Left colon (tissue), 2 donors: ENCODE results near the gene NKIRAS2. TPM values are rescaled to one million over a fixed set of nuclear protein-coding genes. Genes with fewer than 3 reads are reported as not detected.
"Not testable (repeated sequence)": the region's sequence is repeated elsewhere in the genome, so short reads cannot be mapped to it uniquely, and the experiment has no call there.

Source experiments
- ATAC-seq: fragments of 200-7000 bp; cut with Tn5 transposase; one replicate; pipeline ENCODE4 v1.9.1; 2020; ENCODE audit warnings: mild to moderate bottlenecking, moderate library complexity
- DNase-seq, 2 donors: peaks; one replicate each; pipeline ENCODE4 v3.0.0-alpha.2; 2020
- intact Hi-C, 2 donors: fragments of 100-400 bp; cut with DNase I in 1 of 2; cut with micrococcal nuclease in 1 of 2; formaldehyde crosslinking; loops; one replicate each; pipeline versions ENCODE4 v1.11.2 to v1.14.0; 2022; cut with DNase I, micrococcal nuclease
- total RNA-seq, 2 donors: library from RNA; stranded (reverse); fragmentation: NEBNext Ultra II Directional; extraction: Animal tissue kit (Norgen Biotek cat#: 25700); gene quantifications; one replicate each; pipeline ENCODE4 v1.2.1, GENCODE V29; 2021
- donor health status: DM: no; HTN: no; CAD: no.
- donor health status: DM: yes; HTN: yes; CAD: no.

The NKIRAS2 gene
- total RNA-seq, 2 donors from 2014 or later: 29.4 to 31.9 TPM

- ATAC-seq (peak; percentile 88), DNase-seq (peak in 1 of 2 donors; percentile 40)
- intact Hi-C loops: no loop called here
These were observed 30.0 kb upstream of the NKIRAS2 start for GRCh38 chr17:41989702-41990419.

- ATAC-seq (no peak), DNase-seq (no peak)
- intact Hi-C loops: no loop called here
These were observed 27.3 kb upstream of the NKIRAS2 start for GRCh38 chr17:41992576-41992975.

GRCh38 chr17:41996855-41997164 lies 23.1 kb upstream of the NKIRAS2 start:
- ATAC-seq: no peak
- DNase-seq: no peak
- intact Hi-C loops: no loop called here

- ATAC-seq: no peak
- intact Hi-C loops: no loop called here
- no peak for DNase-seq
These were observed 21.4 kb upstream of the NKIRAS2 start for GRCh38 chr17:41998497-41998896.

GRCh38 chr17:42000413-42001133 lies 19.3 kb upstream of the NKIRAS2 start:
- DNase-seq (no peak), ATAC-seq (peak; percentile 90)
- intact Hi-C loops: no loop called here

GRCh38 chr17:42001729-42002128 lies 18.2 kb upstream of the NKIRAS2 start:
- DNase-seq (no peak), ATAC-seq (no peak)
- intact Hi-C loops: no loop called here

- ATAC-seq: no peak
- no peak for DNase-seq
- intact Hi-C loops: no loop called here
These were observed 17.6 kb upstream of the NKIRAS2 start for GRCh38 chr17:42002175-42002791.

- peak; percentile 71 for ATAC-seq
- intact Hi-C loops: no loop called here
These were observed 17.0 kb upstream of the NKIRAS2 start for GRCh38 chr17:42002792-42003301.

GRCh38 chr17:42005166-42005565 lies 14.7 kb upstream of the NKIRAS2 start:
- intact Hi-C loops: no loop called here
- DNase-seq (no peak), ATAC-seq (no peak)

More at GRCh38 chr17:42002792-42003301, 17.0 kb upstream of the NKIRAS2 start:
- no peak for DNase-seq

GRCh38 chr17:42009170-42009569 lies 10.7 kb upstream of the NKIRAS2 start:
- ATAC-seq: peak; percentile 64

GRCh38 chr17:42010266-42010680 lies 9.6 kb upstream of the NKIRAS2 start:
- DNase-seq, intact Hi-C loops: not testable (repeated sequence)
- ATAC-seq: peak; percentile 31

More at GRCh38 chr17:42009170-42009569, 10.7 kb upstream of the NKIRAS2 start:
- no peak for DNase-seq
- intact Hi-C loops: no loop called here

GRCh38 chr17:42010898-42011516 lies 8.9 kb upstream of the NKIRAS2 start:
- ATAC-seq: no peak
- intact Hi-C loops: no loop called here

GRCh38 chr17:42012363-42012762 lies 7.5 kb upstream of the NKIRAS2 start:
- ATAC-seq, DNase-seq, intact Hi-C loops: not testable (repeated sequence)

More at GRCh38 chr17:42010898-42011516, 8.9 kb upstream of the NKIRAS2 start:
- no peak for DNase-seq

- DNase-seq, intact Hi-C loops, ATAC-seq: not testable (repeated sequence)
These were observed 6.2 kb upstream of the NKIRAS2 start for GRCh38 chr17:42013740-42014139.

- DNase-seq (peak in 1 of 2 donors; percentile 33), ATAC-seq (peak; percentile 26)
- intact Hi-C loops: no loop called here
These were observed 3.5 kb upstream of the NKIRAS2 start for GRCh38 chr17:42016411-42016831.

- ATAC-seq (peak; percentile 89), DNase-seq (peak; percentile 92 to 93)
- intact Hi-C loops: no loop called here
These were observed 2.7 kb upstream of the NKIRAS2 start, which contains the start of gene DNAJC7 for GRCh38 chr17:42016941-42017865. Gene DNAJC7 (minus strand): TSS chr17:42017439. CDS start chr17:42017416, 23 bp downstream.

GRCh38 chr17:42017866-42018200 lies 2.1 kb upstream of the NKIRAS2 start:
- DNase-seq (peak in 1 of 2 donors; percentile 59), ATAC-seq (peak; percentile 22)
- intact Hi-C loops: no loop called here

GRCh38 chr17:42018339-42018738 lies 1.6 kb upstream of the NKIRAS2 start:
- intact Hi-C loops: no loop called here
- no peak for ATAC-seq
- no peak for DNase-seq
